Measurements from ENCODE around the gene NCKAP5.
"Not testable (repeated sequence)": the region's sequence is repeated elsewhere in the genome, so short reads cannot be mapped to it uniquely, and the experiment has no call there.

The NCKAP5 gene

DNA sequence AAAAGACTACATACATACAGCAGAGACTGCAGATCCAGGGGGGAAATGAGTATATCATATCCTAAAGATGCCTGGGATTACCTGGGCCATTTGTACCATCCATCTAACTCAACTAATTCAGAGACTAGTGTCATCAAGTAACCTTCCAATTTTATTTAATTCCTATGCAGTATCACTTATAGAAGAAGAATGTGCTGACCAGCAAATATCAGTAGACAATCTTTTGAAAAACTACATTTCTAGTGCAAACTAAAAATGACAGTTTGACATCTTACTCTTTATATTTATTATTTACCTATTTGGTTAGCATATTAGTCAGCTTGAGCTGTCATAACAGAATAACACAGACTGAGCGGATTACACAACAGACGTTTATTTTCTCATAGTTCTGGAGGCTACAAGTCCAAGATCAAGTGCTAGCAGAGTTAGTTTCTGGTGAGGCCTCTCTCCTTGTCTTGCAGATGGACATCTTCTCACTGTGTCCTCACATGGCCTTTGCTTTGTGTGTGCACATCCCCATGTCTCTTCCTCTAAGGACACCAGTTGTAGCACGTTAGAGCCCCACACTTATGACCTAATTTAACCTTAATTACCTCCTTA, 47.0 kb downstream of the NCKAP5 start:
- DNase-seq: no peak

DNA sequence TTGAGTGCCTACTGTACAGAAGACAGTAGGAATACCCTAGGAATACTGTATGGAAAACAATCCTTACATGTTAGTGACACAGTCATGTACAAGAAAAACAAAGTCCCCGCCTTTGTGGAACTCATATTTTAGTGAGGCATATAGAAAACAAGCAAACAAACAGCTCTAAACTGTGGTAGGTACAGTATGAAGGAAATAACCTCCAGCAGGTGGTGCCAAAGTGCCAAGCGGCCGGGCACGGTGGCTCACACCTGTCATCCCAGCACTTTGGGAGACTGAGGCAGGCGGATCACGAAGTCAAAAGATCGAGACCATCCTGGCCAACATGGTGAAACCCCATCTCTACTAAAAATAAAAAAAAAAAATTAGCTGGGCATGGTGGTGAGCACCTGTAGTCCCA, 48.6 kb downstream of the NCKAP5 start:
- not testable (repeated sequence) for DNase-seq

DNA sequence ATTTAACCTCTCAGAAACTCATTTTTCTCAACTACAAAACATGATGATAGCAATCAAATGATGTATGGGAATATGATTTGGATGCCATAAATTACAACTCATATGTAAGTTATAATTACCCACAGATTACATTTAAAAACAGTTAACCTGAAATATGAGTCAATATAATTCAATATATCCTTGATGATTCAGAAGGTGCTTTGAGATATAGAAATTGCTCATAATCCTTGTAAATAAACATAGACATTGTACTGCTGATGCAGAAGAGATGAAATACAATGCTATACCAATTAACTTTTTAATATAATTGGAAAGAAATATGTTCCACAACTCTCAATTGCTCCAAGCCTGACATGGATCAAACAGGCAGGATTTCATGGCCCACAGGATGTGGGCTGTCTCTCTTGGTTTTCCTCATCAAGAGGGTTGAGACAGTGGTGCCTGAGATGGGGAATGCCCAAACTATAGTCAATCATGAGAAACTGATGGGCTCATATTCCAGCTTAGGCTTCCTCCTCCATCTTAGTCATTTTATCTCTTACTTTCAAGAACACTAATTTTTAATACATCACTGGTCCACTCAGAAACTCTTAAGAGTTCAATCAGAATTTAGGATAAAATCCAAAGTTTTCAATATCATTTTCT, 49.4 kb downstream of the NCKAP5 start:
- DNase-seq: no peak

DNA sequence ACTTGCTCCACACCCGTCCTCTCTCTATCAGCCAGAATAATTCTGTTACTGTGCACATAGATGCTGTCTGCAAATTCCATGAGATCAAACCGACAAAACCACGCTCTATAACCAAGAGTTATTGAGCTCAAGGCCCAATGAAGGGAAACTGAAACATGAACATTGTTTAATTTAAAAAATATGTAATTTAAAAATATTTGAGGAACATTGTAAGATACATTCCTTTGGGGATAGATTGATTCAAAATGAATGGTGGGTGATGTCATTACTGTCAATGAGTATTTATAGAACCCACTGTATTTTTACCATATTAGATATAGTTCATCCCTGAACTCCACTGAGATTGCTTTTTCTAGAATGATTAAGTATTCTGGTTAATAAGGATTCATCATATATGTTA, 50.4 kb downstream of the NCKAP5 start:
- no peak for DNase-seq

DNA sequence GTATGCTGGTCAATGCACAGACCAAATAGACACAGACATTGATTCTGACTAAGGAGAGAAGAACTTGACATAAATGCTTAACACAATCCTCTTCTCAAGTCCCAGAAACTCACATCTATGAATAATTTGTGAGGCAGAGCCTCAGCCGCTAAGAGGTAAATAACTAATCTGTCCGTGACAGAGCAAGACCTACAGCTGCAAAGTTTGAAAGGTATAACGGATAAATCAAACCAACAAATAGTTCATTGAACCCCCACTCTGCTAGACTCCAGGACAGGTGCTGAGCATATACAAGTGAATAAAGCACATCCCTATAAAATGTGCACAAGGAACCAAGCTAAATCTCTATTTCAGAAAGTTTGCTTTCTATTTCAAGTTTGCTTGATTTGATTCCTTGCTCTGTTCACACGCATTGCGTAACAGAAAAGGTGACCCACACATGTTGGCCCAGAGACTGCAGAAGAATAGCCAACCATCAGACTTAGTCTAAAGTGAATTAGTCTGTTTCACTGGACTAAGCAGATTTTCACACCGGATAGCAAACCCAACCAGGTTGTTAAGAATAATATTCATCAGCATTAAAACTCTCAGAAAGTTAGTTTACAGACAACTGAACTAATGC, 51.7 kb downstream of the NCKAP5 start:
- no peak for DNase-seq

DNA sequence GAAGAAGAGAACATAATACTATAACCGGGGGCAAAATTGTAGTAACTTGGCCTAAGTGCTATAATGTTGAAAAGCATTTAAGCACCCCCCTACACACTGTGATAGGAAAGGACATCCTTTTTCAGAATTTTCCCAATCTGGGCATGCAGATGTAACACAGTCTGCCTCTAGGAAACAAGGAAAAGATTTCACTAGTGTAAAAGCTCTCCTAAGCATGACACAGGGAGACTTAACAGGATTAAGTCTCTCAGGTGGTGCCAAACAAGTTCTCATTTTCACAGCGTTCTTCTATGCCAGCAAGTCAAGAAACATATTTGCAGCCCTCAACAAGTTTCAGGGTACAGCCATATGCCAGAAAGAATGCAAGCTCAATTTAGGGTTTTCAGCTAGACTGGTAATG, 53.0 kb downstream of the NCKAP5 start:
- no peak for DNase-seq

DNA sequence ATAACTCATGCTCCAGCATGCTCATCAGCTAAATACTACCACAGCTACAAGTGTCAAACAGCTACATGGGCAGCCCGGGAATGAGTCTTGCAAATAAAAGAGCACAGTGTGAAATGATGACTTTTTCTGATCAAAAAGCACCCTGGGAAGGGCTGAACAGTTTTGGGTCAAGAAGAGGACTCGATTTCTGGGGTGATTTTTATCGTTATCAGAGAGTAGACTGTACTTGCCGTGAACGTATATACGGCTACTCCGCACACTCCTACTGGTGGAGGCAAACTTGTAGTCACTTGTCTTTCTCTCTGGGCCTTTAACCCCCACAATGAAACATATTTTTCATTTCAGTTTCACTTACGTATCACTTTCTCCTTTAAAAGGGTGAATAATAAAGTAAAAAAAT, 54.4 kb downstream of the NCKAP5 start:
- no peak for DNase-seq

DNA sequence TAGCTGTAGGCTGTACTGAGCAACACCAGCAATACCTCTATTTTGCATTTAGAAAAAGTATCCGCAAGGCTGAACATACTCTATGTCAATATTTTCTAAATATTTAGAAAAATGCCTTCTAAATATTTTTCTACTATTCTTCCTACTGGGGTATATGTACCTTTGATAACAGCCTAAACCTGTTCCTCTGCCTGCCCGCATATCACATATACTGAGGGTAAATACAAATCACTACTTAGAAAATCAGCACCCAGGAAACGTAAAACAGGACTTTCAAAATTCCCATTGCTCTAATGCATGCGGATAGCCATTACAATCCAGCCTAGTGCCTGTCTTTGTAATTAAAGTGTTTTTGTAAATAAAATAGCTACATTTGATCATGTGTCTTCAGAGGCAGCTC, 56.1 kb downstream of the NCKAP5 start:
- no peak for DNase-seq

DNA sequence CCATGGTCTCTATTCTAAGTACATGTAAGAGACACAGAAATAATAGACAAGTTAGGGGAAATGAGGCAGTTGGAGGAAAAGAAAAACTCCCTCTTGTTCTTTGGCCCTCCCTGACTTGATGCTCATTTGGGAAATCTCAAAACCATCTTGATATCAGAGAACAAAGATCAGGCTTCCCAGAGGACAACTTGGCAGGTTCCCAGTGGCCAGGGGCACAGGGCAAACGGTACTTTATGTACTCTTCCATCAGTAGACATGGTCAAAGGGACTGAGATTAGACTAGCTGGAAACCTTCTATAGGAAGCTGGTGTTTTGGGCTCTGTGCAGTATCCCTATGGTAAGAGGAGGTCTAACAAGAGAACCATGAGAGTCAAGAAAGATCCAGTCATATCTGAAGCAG, 56.6 kb downstream of the NCKAP5 start:
- DNase-seq: no peak

DNA sequence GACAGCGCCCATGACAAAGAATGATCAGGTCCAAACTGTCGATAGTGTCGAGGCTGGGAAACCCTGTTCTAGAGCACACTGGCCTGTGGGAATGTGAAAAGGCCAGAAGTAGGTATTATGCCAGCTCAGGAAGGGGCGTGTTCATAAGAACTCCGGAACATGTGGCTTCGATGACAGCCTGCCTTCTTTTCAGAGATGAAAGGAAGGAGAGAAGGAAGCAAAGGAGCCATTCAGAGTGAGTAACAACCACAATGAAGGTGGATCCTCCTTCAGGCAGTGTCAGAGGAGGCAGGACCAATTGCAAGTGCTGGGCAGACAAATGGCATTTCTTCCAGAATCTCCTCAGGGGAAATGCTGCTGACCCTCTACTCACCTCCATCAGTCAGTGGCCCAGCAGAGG, 58.5 kb downstream of the NCKAP5 start:
- no peak for DNase-seq

DNA sequence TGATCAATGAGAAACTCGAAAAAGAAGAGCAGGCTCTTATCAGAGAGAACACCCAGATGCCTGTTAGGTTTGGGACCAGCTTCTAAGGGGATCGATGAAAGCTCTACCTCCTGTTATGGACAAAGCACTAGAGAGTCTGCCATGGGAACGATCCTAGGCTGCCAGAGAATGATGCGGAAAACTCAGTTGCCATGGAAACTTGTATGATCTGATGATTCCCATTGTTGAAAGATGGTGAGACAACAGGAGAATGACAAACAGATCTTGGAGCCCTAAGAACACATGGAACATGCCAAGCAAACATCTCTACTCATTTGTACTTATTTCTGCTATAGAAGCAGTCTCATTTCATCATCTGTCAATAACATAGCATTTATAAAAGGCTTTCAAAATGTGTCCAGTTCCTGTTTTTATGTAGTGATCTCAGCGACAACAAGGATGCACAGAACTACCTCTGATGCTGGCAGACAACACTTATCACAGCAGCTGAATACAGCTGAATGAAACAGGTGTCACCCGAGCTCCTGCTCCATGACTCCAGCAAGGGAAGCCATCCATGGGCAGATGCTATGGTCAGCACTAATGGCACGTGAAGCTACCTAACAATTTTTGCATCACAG, 59.6 kb downstream of the NCKAP5 start:
- no peak for DNase-seq

DNA sequence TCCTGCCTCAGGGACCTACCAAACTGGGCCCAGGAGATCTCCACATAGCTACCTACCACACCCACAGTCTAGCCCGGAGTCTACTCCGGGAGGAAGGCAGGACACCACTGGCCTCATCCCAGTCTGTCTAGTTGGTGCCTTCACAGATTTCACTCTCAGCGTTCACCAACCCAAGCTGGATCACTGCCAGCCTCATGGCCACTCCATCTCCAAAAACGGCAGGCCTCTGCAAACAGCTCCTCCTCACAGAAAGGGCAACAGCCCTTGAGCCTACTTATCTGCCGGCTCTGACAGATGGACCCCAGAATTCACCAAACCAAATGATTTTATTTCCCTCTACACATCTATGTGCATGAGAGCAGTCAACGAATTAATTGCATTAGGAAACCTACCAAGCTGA, 61.3 kb downstream of the NCKAP5 start:
- DNase-seq: no peak

DNA sequence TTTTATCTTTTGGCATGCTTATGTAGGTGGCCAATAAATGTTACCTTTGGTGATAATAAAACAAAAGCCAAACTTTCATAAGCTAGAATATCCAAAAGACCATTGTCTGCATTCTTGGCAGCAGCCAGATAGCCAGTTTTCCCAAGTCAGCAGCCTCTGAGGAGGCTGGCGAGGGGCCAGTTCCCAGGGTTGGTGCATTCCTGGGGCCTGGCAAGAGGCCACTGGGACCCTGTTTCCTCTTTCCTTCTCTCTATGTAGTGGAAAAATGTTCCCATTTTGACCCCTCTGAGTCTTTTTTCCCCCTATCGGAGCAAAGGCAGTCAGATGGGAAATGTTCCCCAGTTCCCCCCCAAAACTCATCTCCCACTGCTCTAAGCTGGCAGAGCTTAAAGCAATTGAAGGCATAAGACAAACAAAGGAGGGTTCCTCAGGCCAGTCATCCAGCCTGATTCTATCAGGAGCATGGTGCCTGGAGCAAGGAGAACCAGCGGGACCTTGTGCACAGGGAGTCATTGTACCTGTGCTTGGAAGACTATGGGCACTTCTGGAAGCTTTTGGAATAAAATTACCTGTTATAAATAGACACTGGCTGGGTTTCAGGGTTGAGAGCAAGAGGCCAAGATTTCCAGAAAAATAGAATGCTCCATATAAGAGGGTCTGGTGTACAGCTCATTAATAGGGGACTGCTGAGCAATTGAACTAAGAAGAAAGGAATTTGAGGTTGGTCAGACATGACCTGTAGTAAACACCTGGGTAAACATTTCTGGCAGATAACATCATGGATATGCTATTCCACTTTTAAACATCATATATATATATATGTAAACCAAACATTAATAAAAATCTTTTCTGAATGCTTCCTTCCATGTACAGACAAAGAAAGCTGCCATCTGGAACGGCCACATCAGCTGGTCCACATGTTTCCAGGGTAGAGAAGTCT, 63.4 kb downstream of the NCKAP5 start:
- no peak for DNase-seq

DNA sequence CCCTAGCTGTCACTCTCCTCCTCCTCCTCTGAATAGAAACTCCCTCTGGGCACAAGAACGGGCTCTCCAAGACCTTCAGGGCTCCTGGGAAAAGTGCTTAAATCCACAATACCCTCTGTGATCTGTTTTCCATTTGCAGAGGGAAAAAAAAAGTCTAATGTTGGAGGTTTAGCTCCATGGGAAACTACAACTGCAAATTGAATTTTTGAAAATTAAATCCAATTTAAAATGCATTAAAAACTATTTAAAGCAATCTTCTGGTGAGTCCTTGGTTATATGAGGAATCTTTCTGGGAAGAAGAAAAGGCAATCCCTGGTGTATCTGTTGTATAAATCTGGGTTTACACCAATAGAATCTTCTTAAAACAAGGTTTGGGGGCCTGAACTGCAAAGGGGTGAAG, 64.3 kb downstream of the NCKAP5 start:
- no peak for DNase-seq

DNA sequence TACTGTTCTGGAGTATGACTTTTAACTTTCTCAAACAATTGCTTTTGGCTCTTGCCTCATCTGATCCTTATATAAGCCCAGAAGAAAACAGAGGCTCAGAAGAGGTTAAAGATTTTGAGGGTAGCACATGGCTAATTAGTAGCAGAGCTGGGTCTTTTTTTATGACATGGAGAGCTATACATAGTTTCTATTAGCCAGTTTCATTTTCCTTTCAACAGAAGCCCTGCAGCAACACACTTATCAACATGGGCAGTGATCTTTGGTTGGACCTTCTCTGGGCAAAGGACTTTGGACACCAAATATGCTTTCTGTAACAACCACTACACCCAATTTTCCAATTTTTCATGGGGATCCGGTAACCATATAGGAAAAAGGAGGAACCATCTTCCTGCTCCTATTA, 64.9 kb downstream of the NCKAP5 start:
- DNase-seq: no peak

DNA sequence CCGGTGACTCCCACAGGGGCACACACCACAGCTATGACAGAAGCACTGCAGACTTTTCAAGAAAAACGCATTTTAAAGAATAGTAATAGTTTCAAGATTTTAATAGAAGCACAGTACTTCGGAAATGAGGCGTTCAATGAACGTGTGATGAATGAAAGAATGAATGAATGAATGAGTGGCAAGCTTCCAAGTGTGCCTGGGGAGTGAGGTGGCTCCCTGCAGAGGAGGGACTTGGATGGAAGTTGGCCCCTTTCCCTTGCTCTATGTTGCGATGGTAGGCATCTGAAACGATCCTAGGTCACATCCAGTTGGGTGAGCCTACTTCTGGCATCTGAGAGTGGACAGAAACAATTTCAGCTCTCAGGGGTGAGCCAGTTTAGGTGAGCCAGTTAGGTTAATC, 65.6 kb downstream of the NCKAP5 start:
- no peak for DNase-seq

DNA sequence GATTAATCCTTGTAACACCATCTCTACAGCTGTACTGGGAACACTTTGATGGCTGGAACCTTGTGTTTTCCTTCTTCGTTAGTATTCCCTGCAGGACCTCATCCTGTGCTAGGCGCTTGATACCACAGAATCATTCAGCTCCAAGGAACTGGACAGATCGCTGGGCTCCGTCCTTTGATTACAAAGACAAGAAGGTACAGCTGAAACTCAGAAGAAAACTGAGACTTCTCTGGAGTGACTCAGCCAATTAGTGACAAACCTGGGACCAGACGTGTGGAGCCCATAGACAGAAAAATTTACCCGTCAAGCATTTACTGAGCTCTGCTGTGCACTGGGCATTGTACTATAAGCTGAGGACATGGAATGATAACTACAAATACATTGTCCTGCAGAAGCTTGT, 67.3 kb downstream of the NCKAP5 start:
- DNase-seq: no peak

DNA sequence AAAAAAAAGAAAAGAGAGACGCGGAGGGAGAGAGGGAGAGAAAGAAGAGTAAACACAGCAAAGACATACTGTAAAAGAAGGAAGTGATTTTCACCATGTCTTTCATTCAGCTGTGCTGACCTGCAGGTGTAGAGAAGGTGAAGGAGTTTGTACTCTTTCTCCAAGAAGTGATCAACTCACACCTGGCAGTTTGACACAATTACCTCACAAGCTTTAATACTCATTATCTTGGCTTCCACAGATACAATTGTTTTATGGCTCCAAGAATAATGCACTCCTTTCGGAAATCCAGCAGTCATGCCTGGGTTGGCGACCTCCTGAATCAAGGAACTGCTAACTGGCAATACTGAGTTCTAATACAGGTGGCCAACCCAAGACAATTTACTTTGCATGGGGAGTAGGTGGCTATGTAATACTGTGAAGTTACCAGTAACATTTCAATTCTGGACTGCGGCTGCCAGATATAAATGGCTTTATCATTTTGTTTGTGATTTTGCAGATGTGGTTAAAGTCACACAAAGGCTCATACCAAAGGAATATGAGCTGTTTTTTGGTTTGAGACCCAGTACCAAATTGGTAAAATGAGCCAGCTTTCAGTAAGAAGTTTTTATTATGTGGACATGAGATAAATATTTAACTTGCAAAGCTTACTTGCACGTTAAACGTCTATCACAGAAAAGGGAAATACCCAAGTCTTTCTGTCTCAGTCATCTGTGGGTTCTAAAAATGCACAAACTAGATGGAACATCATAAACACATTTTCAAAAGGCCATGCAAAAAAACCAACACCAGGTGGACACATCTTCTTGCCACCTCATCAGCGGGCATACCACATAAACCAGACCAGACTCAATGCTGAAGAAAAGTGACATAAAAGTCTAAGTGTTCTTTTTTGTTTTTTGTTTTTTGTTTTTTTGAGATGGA, 69.3 kb downstream of the NCKAP5 start:
- DNase-seq: no peak

DNA sequence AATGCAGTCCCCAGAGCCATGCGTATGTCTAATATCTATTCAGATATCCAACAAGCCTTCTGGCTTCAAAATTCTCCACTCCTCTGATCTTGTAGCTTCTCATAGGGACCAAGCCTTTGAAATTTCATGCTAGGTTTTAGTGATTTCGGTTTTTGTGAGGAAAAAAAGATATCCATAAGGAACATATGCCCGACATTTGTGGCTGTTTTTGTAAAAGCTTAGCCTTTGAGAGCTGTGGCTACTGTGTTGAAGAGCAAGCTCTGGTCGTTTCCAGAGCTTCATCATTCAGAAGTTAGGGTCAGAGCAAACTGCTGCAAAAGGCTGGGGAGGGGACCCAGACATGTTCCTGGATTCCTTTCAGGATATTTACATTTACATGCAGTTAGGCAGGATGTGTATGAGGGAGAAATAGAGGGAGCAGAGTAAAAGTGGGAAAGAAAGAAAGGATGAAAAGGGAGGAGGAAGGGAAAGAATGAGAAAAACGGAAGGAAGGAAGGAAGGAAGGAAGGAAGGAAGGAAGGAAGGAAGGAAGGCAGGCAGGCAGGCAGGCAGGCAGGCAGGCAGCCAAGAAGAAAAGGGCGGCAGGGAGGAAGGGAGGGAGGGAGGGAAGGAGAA, 70.2 kb downstream of the NCKAP5 start:
- no peak for DNase-seq

DNA sequence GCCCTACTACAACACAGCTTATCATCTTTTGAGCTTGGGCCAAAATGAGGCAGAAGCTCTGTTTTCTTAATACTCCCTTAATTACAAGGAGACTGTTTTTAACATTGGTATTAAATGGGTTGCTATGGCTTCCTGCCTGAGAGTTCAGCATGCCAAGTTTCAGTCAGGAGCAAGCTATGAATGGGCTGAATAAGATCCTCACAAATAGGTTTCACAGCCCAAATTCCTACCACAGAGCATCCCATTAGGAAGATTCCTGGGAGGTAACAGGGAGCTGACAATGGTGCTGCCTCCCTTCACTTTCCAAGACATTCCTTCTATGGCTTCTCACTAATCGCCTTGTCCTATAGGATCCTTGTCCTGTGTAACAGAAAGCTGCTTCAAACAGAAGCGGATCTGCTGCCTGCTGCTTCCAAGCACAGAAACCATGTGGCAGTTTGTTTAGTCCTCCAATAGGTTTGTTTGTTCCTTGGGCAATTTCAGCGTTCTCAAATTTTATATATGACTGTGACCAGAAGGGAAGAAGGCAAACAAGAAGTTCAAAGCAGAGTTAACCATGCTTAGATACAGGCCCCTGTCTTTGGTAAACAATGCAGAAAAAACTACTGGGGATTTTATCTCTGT, 70.9 kb downstream of the NCKAP5 start:
- no peak for DNase-seq
